Mammary epithelial cell (primary cell): ENCODE results near the gene PDE9A.

Source experiments
- EZH2 ChIP-seq: IDR thresholded peaks from 2 replicates; pipeline ENCODE4 v1.6.1; 2012; ENCODE audit warnings: low read length, inconsistent platforms, borderline replicate concordance
- TF ChIP-seq, protein P1 (sequence below), 2 donors: IDR thresholded peaks in 1 of 2; conservative IDR thresholded peaks in 1 of 2; 2 replicates each; pipeline ENCODE4 v1.5.1; 2011 to 2012; ENCODE audit warnings: inconsistent platforms in 2 of 2, low read length in 2 of 2, mild to moderate bottlenecking in 2 of 2, control low read depth in 1 of 2, low read depth in 1 of 2; ENCODE audit not compliant: insufficient read depth in 1 of 2; ENCODE audit errors: extremely low read depth in 1 of 2

DNA sequence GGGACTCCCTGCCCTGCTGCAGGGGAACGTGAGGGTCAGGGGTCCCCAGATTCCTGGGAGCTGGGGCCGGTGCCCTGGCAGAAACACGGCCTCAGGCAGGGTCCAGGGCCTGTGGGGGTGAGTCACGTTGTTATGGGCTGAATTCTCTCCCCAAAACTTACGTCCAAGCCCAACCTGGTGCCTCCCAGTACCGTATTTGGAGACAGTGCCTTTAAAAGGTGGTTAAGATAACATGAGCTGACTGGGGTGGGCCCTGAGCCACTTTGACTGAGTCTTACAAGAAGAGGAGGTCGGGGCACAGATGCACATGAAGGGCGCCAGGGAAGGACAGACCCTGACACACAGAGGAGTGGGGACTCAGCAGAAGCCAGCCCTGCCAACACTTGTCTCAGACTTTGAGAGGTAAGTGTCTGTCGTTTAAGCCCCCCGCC lies 126.0 kb downstream of the PDE9A start:
- TF ChIP-seq, protein P1, sequence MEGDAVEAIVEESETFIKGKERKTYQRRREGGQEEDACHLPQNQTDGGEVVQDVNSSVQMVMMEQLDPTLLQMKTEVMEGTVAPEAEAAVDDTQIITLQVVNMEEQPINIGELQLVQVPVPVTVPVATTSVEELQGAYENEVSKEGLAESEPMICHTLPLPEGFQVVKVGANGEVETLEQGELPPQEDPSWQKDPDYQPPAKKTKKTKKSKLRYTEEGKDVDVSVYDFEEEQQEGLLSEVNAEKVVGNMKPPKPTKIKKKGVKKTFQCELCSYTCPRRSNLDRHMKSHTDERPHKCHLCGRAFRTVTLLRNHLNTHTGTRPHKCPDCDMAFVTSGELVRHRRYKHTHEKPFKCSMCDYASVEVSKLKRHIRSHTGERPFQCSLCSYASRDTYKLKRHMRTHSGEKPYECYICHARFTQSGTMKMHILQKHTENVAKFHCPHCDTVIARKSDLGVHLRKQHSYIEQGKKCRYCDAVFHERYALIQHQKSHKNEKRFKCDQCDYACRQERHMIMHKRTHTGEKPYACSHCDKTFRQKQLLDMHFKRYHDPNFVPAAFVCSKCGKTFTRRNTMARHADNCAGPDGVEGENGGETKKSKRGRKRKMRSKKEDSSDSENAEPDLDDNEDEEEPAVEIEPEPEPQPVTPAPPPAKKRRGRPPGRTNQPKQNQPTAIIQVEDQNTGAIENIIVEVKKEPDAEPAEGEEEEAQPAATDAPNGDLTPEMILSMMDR (conservative IDR thresholded peaks at IDR 0.05 in 1 of 2, IDR thresholded peaks at IDR 0.05 in 1 of 2; ENCODE audit: extremely low read depth in 1 of 2, insufficient read depth in 1 of 2, low read depth in 1 of 2, low read length in 2 of 2) = no peak
- no peak for TF ChIP-seq EZH2
